T-helper 9 cell (primary cell): ENCODE measurements around the gene AOC1.

Experiments used
- DNase-seq: peaks from one replicate; pipeline ENCODE4 v3.0.0-alpha.2; 2020

Gene AOC1

GRCh38 chr7:150835019-150835418 is 17.3 kb upstream of the AOC1 start:
- DNase-seq, result no peak

- DNase-seq, result no peak
Observed at GRCh38 chr7:150835702-150836280, 16.5 kb upstream of the AOC1 start.

- DNase-seq, result no peak
Observed at GRCh38 chr7:150838965-150839650, 13.2 kb upstream of the AOC1 start.

GRCh38 chr7:150842018-150842417 is 10.3 kb upstream of the AOC1 start:
- DNase-seq, result no peak

GRCh38 chr7:150842716-150843115 is 9.6 kb upstream of the AOC1 start:
- no peak for DNase-seq

- DNase-seq, result no peak
Observed at GRCh38 chr7:150845421-150845861, 6.9 kb upstream of the AOC1 start.

GRCh38 chr7:150846291-150847115 is 5.8 kb upstream of the AOC1 start:
- no peak for DNase-seq

- DNase-seq, result no peak
Observed at GRCh38 chr7:150847536-150847935, 4.8 kb upstream of the AOC1 start.

GRCh38 chr7:150848111-150848510 is 4.2 kb upstream of the AOC1 start:
- DNase-seq, result no peak

GRCh38 chr7:150848561-150849115 is 3.7 kb upstream of the AOC1 start:
- DNase-seq, result no peak

- no peak for DNase-seq
Observed at GRCh38 chr7:150849204-150849775, 3.0 kb upstream of the AOC1 start.

- DNase-seq, result no peak
Observed at GRCh38 chr7:150850273-150850672, 2.0 kb upstream of the AOC1 start.

GRCh38 chr7:150851492-150852370 is 586 bp upstream of the AOC1 start:
- no peak for DNase-seq

GRCh38 chr7:150854066-150855000 is 2.0 kb downstream of the AOC1 start:
- no peak for DNase-seq

- DNase-seq, result no peak
Observed at GRCh38 chr7:150855046-150855445, 2.7 kb downstream of the AOC1 start.

GRCh38 chr7:150855476-150856302 is 3.4 kb downstream of the AOC1 start:
- no peak for DNase-seq

GRCh38 chr7:150856303-150857275 is 4.3 kb downstream of the AOC1 start:
- DNase-seq, result no peak

- DNase-seq, result no peak
Observed at GRCh38 chr7:150857276-150858055, 5.1 kb downstream of the AOC1 start.
